ENCODE results near the gene DUSP6. TPM values are rescaled to one million over a fixed set of nuclear protein-coding genes. Genes with fewer than 3 reads are reported as not detected.
A peak's percentile ranks its signal among the peaks of the same experiment; 100 is the strongest.

The DUSP6 gene
- total and polyA plus RNA-seq, 2 of the 8 experiments (the other 6 are each of a cell fraction or from before 2014, with no cell fraction given) = 99.3 to 179 TPM

DNA sequence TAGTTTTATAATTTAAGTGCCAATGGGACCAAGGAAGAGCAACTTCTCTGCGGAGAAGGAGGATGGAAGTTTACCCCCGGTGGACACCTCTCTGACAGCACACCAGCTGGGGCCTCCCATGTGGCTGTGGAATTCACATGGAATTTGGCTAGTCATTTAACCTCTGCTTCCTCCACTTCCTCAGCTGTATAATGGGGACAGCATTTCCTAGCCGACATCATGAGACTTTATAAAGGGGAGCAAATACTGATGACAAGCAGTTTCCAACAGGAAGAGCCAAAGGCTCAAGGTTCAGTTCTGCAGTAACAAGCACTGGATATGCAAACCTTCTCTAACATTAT, 7.5 kb downstream of the DUSP6 start:
- peaks cover 0 to 7% of the 10 kb centered on the region in 2 experiments for H4K20me1 ChIP-seq (replicated peaks in 1 of 2; ENCODE audit: control insufficient read depth in 1 of 2, insufficient read depth in 2 of 2, low read length in 2 of 2)
- peaks cover 0 to 12% (median 4%) of the 10 kb centered on the region in 4 experiments; a peak in 5 of 7 replicates for H3K27me3 ChIP-seq (replicated peaks in 1 of 4; ENCODE audit: control insufficient read depth in 3 of 4, extremely low read depth in 1 of 4, insufficient read depth in 3 of 4, low read length in 3 of 4)
- no peak overlapping the region for H4K5ac ChIP-seq (ENCODE audit: insufficient read length, low read depth, low read length)
- no peak overlapping the region for H3K56ac ChIP-seq (replicated peaks; ENCODE audit: insufficient read length, low read depth, low read length)
- whole genome bisulfite sequencing, 2 experiments (ENCODE audit: extremely low coverage in 1 of 2, insufficient coverage in 1 of 2, insufficient read length in 1 of 2, insufficient replicate concordance in 2 of 2, low coverage in 1 of 2, low lambda C conversion rate in 2 of 2, missing lambda C conversion rate in 1 of 2) = 80% methylated on average over 3 of the region's 3 CpGs; no CpG with 5 or more reads in 1 of the 2 experiments
- H3K14ac ChIP-seq (ENCODE audit: insufficient read length) = no peak overlapping the region
- no peak overlapping the region for H3K4me3 ChIP-seq (ENCODE audit: extremely low read depth in 1 of 4, insufficient read depth in 2 of 4, low read depth in 3 of 4, low read length in 4 of 4)
- no peak overlapping the region for H2AFZ ChIP-seq (ENCODE audit: low read length)
- no peak overlapping the region for H2BK12ac ChIP-seq (ENCODE audit: low read depth, low read length)
- no peak overlapping the region for H3K4ac ChIP-seq (replicated peaks; ENCODE audit: insufficient read length, low read depth, low read length)
- H2AK5ac ChIP-seq (ENCODE audit: low read depth, low read length) = no peak overlapping the region
- H4K8ac ChIP-seq (ENCODE audit: extremely low read depth, insufficient read depth, low read length) = no peak overlapping the region
- no peak overlapping the region for H3K23ac ChIP-seq (ENCODE audit: insufficient read length)
- H2BK120ac ChIP-seq (replicated peaks; ENCODE audit: low read depth, low read length) = peak overlapping the region; percentile 62
- POLR2A ChIA-PET (ENCODE audit: partially characterized antibody) = interaction anchor here (1.0 to 2.5 kb wide), 5 partner anchors 8 to 182 kb away, joined by 3 to 25 read pairs (median 3); partner anchors contain the start of gene DUSP6
- 0 out of 2 replicates have a peak overlapping the region, but pooled peaks have one; percentile 21 for H2BK5ac ChIP-seq (ENCODE audit: low read depth, low read length)
- peak; percentile 22 to 73; a peak in 1 of 4 replicates for TF ChIP-seq HDAC2 (IDR thresholded peaks at IDR 0.05; ENCODE audit: borderline replicate concordance in 1 of 2, low read depth in 2 of 2, low read length in 2 of 2)
- peak; percentile 87 for TF ChIP-seq KDM1A (IDR thresholded peaks at IDR 0.05; ENCODE audit: borderline replicate concordance, low read length)
- no peak for TF ChIP-seq TBP (IDR thresholded peaks at IDR 0.05; ENCODE audit: low read depth, low read length)
- TF ChIP-seq SIN3A (conservative IDR thresholded peaks at IDR 0.05 in 1 of 2, IDR thresholded peaks at IDR 0.05 in 1 of 2; ENCODE audit: low read depth in 1 of 2, low read length in 2 of 2) = peak; percentile 41 to 76; a peak in 1 of 4 replicates
- TF ChIP-seq TEAD4 (IDR thresholded peaks at IDR 0.05; ENCODE audit: low read depth, low read length) = peak; percentile 69; the same call in 1 of the 2 replicates
- no peak for TF ChIP-seq CBX5 (IDR thresholded peaks at IDR 0.05; ENCODE audit: low read depth, low read length)
- no peak for TF ChIP-seq EP300 (IDR thresholded peaks at IDR 0.05; ENCODE audit: borderline replicate concordance in 1 of 2, low read depth in 2 of 2, low read length in 2 of 2)
- no peak for DNase-seq (ENCODE audit: low read depth in 1 of 2, low spot score in 2 of 2)
- no peak overlapping the region for H4K91ac ChIP-seq (replicated peaks; ENCODE audit: insufficient read length, low read length)
- no peak overlapping the region for H3K18ac ChIP-seq (ENCODE audit: extremely low read depth, low read length)
- CTCF ChIA-PET (ENCODE audit: partially characterized antibody) = interaction anchor here (1.0 to 3.7 kb wide), 5 partner anchors 14 to 180 kb away, joined by 3 to 19 read pairs (median 4); partner anchors contain the start of gene GALNT4
- H3K4me2 ChIP-seq (ENCODE audit: insufficient read depth in 1 of 2, low read depth in 2 of 2, low read length in 2 of 2) = peak overlapping the region in 1 of 2 experiments; percentile 51; a peak in 1 of 4 replicates
- H3K79me2 ChIP-seq (ENCODE audit: control insufficient read depth in 1 of 2, insufficient read depth in 2 of 2, low read length in 2 of 2) = peaks cover 0 to 19% of the 10 kb centered on the region in 2 experiments; a peak in 2 of 4 replicates
- peaks cover 6% of the 10 kb centered on the region for H3K23me2 ChIP-seq (ENCODE audit: low read depth, low read length)
- peaks cover 6 to 27% (median 19%) of the 10 kb centered on the region in 4 experiments; a peak in 6 of 7 replicates for H3K4me1 ChIP-seq (replicated peaks in 1 of 4; ENCODE audit: control insufficient read depth in 3 of 4, insufficient read depth in 4 of 4, low read length in 3 of 4)
- no peaks in the 10 kb centered on the region for H3K79me1 ChIP-seq (ENCODE audit: low read depth, low read length)
- H3K9me3 ChIP-seq (ENCODE audit: insufficient read depth in 2 of 2, low read depth in 1 of 2, low read length in 1 of 2) = no peaks in the 10 kb centered on the region
- no peak overlapping the region for H3K9ac ChIP-seq (replicated peaks in 1 of 4; ENCODE audit: extremely low read depth in 1 of 4, low read depth in 3 of 4, low read length in 3 of 4)
- no peak overlapping the region for H2BK15ac ChIP-seq (ENCODE audit: low read length)
- FAIRE-seq = no peak
- peaks cover 0 to 7% (median 3%) of the 10 kb centered on the region in 4 experiments; a peak in 3 of 8 replicates for H3K36me3 ChIP-seq (ENCODE audit: control insufficient read depth in 2 of 4, insufficient read depth in 4 of 4, low read length in 3 of 4)
- no peak overlapping the region for H3K27ac ChIP-seq (ENCODE audit: low read depth, low read length)
- H2BK20ac ChIP-seq (ENCODE audit: low read length) = peak overlapping the region; percentile 88; the same call in 1 of the 2 replicates
